ENCODE measurements around the gene HIVEP2.

Gene HIVEP2

GRCh38 chr6:142946181-142946923 is 1.4 kb upstream of the HIVEP2 start:
- DNase-seq (ENCODE audit: low spot score), result peak; percentile 93

GRCh38 chr6:142945446-142946180 is 637 bp upstream of the HIVEP2 start:
- DNase-seq (ENCODE audit: low spot score), result peak; percentile 55

GRCh38 chr6:142944124-142945048 is 590 bp downstream of the HIVEP2 start:
- peak; percentile 85 for DNase-seq (ENCODE audit: low spot score)

- DNase-seq (ENCODE audit: low spot score), result peak; percentile 24
Measured at GRCh38 chr6:142943711-142944123, 1.3 kb downstream of the HIVEP2 start.

GRCh38 chr6:142942805-142943227 is 2.2 kb downstream of the HIVEP2 start:
- peak; percentile 43 for DNase-seq (ENCODE audit: low spot score)

- DNase-seq (ENCODE audit: low spot score), result no peak
Measured at GRCh38 chr6:142942238-142942637, 2.7 kb downstream of the HIVEP2 start.

GRCh38 chr6:142941018-142941417 is 4.0 kb downstream of the HIVEP2 start:
- DNase-seq (ENCODE audit: low spot score), result no peak

- no peak for DNase-seq (ENCODE audit: low spot score)
Measured at GRCh38 chr6:142940487-142940886, 4.5 kb downstream of the HIVEP2 start.

- no peak for DNase-seq (ENCODE audit: low spot score)
Measured at GRCh38 chr6:142938510-142938909, 6.5 kb downstream of the HIVEP2 start.

- no peak for DNase-seq (ENCODE audit: low spot score)
Measured at GRCh38 chr6:142937986-142938385, 7.0 kb downstream of the HIVEP2 start.

- no peak for DNase-seq (ENCODE audit: low spot score)
Measured at GRCh38 chr6:142935553-142936517, 9.1 kb downstream of the HIVEP2 start.

- no peak for DNase-seq (ENCODE audit: low spot score)
Measured at GRCh38 chr6:142934599-142934998, 10.4 kb downstream of the HIVEP2 start.

GRCh38 chr6:142934106-142934505 is 10.9 kb downstream of the HIVEP2 start:
- no peak for DNase-seq (ENCODE audit: low spot score)

GRCh38 chr6:142933701-142934100 is 11.3 kb downstream of the HIVEP2 start:
- no peak for DNase-seq (ENCODE audit: low spot score)

- no peak for DNase-seq (ENCODE audit: low spot score)
Measured at GRCh38 chr6:142932889-142933288, 12.1 kb downstream of the HIVEP2 start.

- no peak for DNase-seq (ENCODE audit: low spot score)
Measured at GRCh38 chr6:142929751-142930358, 15.1 kb downstream of the HIVEP2 start.

- DNase-seq (ENCODE audit: low spot score), result no peak
Measured at GRCh38 chr6:142927904-142928303, 17.1 kb downstream of the HIVEP2 start.

GRCh38 chr6:142927271-142927580 is 17.8 kb downstream of the HIVEP2 start:
- DNase-seq (ENCODE audit: low spot score), result peak; percentile 11

GRCh38 chr6:142926494-142927270 is 18.3 kb downstream of the HIVEP2 start:
- peak; percentile 79 for DNase-seq (ENCODE audit: low spot score)

- DNase-seq (ENCODE audit: low spot score), result no peak
Measured at GRCh38 chr6:142926177-142926493, 18.8 kb downstream of the HIVEP2 start.

Measured in SW480 (cell line).